ENCODE data around the gene OTOF. TPM values are rescaled to one million over a fixed set of nuclear protein-coding genes. Genes with fewer than 3 reads are reported as not detected.

The OTOF gene
- total RNA-seq, 1 donor from 2014 or later, result 0.36 TPM

DNA sequence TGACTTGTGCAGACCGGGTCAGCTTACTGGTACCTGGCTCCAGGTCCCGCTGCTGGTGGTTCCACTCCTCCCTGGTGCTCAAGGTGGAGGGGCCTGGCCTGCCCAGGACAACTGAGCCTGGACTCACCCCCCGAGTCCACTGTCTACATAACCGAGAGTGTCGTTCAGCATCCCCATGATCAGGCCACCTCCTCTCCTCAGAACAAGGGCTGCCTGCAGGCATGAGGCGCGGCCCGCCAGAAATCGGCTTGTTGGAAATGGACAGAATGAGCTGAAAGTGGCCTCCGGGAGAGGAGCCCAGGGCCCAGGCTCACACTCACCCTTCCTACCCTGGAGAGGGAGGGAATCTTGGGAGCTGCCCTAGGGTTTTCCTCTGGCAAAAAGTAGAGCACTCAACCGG, 38.9 kb upstream of the OTOF start:
- peaks cover 8% of the 10 kb centered on the region for H3K27me3 Mint-ChIP-seq (ENCODE audit: insufficient read depth, low read depth)
- H3K4me1 ChIP-seq, result peaks cover 5% of the 10 kb centered on the region

DNA sequence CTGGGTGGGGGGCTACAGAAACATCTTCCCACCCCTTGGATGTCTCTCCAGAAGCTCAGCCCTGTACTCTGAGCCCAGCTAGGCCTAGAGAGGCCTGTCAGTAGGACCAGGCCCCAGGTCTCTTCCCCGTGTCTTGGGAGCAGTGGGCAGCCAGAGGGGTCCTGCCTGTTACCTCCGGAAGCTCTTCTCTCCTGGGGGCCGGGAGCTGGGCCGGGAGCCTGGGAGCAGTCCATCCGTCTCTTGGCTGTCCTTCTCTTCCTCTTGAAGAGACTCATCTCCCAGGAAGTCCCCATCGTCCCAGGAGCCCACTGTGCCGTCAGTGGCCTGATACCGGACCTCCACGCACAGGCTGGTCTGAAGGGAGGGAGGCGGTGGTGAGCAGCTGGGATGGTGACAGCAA, 38.3 kb upstream of the OTOF start:
- H3F3A ChIP-seq (ENCODE audit: low read depth), result no peaks in the 10 kb centered on the region
- no peak for DNase-seq (ENCODE audit: low spot score)
- Mint-ChIP-seq H3K4me3 (no peak overlapping the region), H3K27me3 (ENCODE audit: insufficient read depth, low read depth) (peaks cover 8% of the 10 kb centered on the region), H3K4me1 (peaks cover 19% of the 10 kb centered on the region), H3K36me3 (no peaks in the 10 kb centered on the region), H3K9me3 (peaks cover 2% of the 10 kb centered on the region), H3K27ac (no peak overlapping the region)
- H3K27ac ChIP-seq, result no peak overlapping the region
- no peaks in the 10 kb centered on the region for H4K20me1 ChIP-seq (ENCODE audit: low read depth)
- TF ChIP-seq EZH2 (IDR thresholded peaks at IDR 0.05) (no peak), EZH2phosphoT487 (IDR thresholded peaks at IDR 0.05) (no peak)
- TF ChIP-seq, protein P1, sequence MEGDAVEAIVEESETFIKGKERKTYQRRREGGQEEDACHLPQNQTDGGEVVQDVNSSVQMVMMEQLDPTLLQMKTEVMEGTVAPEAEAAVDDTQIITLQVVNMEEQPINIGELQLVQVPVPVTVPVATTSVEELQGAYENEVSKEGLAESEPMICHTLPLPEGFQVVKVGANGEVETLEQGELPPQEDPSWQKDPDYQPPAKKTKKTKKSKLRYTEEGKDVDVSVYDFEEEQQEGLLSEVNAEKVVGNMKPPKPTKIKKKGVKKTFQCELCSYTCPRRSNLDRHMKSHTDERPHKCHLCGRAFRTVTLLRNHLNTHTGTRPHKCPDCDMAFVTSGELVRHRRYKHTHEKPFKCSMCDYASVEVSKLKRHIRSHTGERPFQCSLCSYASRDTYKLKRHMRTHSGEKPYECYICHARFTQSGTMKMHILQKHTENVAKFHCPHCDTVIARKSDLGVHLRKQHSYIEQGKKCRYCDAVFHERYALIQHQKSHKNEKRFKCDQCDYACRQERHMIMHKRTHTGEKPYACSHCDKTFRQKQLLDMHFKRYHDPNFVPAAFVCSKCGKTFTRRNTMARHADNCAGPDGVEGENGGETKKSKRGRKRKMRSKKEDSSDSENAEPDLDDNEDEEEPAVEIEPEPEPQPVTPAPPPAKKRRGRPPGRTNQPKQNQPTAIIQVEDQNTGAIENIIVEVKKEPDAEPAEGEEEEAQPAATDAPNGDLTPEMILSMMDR (IDR thresholded peaks at IDR 0.05), result no peak
- H3K9ac ChIP-seq, result no peak overlapping the region
- H3K9me3 ChIP-seq (ENCODE audit: low read depth), result no peaks in the 10 kb centered on the region
- H3K4me3 ChIP-seq, result no peak overlapping the region
- H3K36me3 ChIP-seq, result no peaks in the 10 kb centered on the region
- peaks cover under 1% of the 10 kb centered on the region for H3K4me1 ChIP-seq
- H3K4me2 ChIP-seq, result no peak overlapping the region
- no peak overlapping the region for H2AFZ ChIP-seq (replicated peaks)
- no peaks in the 10 kb centered on the region for H3K79me2 ChIP-seq (ENCODE audit: low read depth)
- no peaks in the 10 kb centered on the region for H3K27me3 ChIP-seq

More for the DNA sequence above, 38.9 kb upstream of the OTOF start:
- H3K27ac ChIP-seq, result no peak overlapping the region
- no peak overlapping the region for H2AFZ ChIP-seq (replicated peaks)
- no peaks in the 10 kb centered on the region for H3K9me3 ChIP-seq (ENCODE audit: low read depth)
- H3F3A ChIP-seq (ENCODE audit: low read depth), result no peaks in the 10 kb centered on the region
- no peaks in the 10 kb centered on the region for H3K36me3 ChIP-seq
- H3K4me2 ChIP-seq, result no peak overlapping the region
- no peak overlapping the region for H3K27ac Mint-ChIP-seq
- no peak for DNase-seq (ENCODE audit: low spot score)
- H3K4me3 Mint-ChIP-seq, result no peak overlapping the region
- no peaks in the 10 kb centered on the region for H3K27me3 ChIP-seq
- peaks cover 2% of the 10 kb centered on the region for H3K9me3 Mint-ChIP-seq
- no peaks in the 10 kb centered on the region for H3K36me3 Mint-ChIP-seq
- no peak overlapping the region for H3K9ac ChIP-seq
- no peaks in the 10 kb centered on the region for H4K20me1 ChIP-seq (ENCODE audit: low read depth)
- H3K79me2 ChIP-seq (ENCODE audit: low read depth), result no peaks in the 10 kb centered on the region
- no peak for TF ChIP-seq EZH2phosphoT487 (IDR thresholded peaks at IDR 0.05)
- TF ChIP-seq, protein P1 (IDR thresholded peaks at IDR 0.05), result no peak
- no peak for TF ChIP-seq EZH2 (IDR thresholded peaks at IDR 0.05)
- peaks cover 16% of the 10 kb centered on the region for H3K4me1 Mint-ChIP-seq
- H3K4me3 ChIP-seq, result no peak overlapping the region

DNA sequence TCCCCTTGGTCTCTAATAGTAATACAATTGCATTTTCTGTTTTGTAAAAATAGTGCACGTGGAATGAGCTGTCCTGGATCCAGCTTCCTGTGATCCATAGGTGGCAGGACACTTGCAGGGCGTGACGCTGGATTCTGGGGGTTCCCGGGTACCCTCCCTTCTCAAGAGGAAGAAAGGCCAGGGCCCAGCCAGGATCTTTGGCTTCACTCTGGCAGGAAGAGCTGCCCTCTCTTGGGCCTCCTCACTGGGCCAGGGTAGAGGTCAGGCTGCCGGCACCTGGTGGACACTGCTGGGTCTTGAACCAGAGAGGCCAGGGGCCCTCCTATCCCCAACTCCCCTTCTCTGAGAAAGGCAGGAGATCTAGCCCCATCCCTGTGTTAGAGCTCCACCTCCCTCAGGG, 37.8 kb upstream of the OTOF start:
- no peaks in the 10 kb centered on the region for H3K9me3 ChIP-seq (ENCODE audit: low read depth)
- no peaks in the 10 kb centered on the region for H3K27me3 ChIP-seq
- H3K27ac ChIP-seq, result no peak overlapping the region
- TF ChIP-seq EZH2 (IDR thresholded peaks at IDR 0.05) (no peak), EZH2phosphoT487 (IDR thresholded peaks at IDR 0.05) (no peak)
- TF ChIP-seq, protein P1 (IDR thresholded peaks at IDR 0.05), result no peak
- no peaks in the 10 kb centered on the region for H3K36me3 ChIP-seq
- no peaks in the 10 kb centered on the region for H3K4me1 ChIP-seq
- Mint-ChIP-seq H3K27me3 (ENCODE audit: insufficient read depth, low read depth) (peaks cover 6% of the 10 kb centered on the region), H3K36me3 (no peaks in the 10 kb centered on the region), H3K4me1 (peaks cover 19% of the 10 kb centered on the region), H3K27ac (no peak overlapping the region), H3K4me3 (no peak overlapping the region), H3K9me3 (peaks cover 2% of the 10 kb centered on the region)
- H3F3A ChIP-seq (ENCODE audit: low read depth), result no peaks in the 10 kb centered on the region
- H4K20me1 ChIP-seq (ENCODE audit: low read depth), result no peaks in the 10 kb centered on the region
- no peak for DNase-seq (ENCODE audit: low spot score)
- no peak overlapping the region for H3K4me3 ChIP-seq
- H3K4me2 ChIP-seq, result no peak overlapping the region
- H3K79me2 ChIP-seq (ENCODE audit: low read depth), result no peaks in the 10 kb centered on the region
- H3K9ac ChIP-seq, result no peak overlapping the region
- H2AFZ ChIP-seq (replicated peaks), result no peak overlapping the region

Data from neural progenitor cell (in vitro differentiated cells).